Neuronal stem cell (in vitro differentiated cells): ENCODE results near the gene OSBPL10.
"Not testable (repeated sequence)": the region's sequence is repeated elsewhere in the genome, so short reads cannot be mapped to it uniquely, and the experiment has no call there.

Experiments used
- DNase-seq: peaks from one replicate; pipeline ENCODE4 v3.0.0-alpha.2; 2013; ENCODE audit warnings: low spot score
- H2AFZ ChIP-seq: one replicate; pipeline ENCODE4 v1.6.1; 2013; ENCODE audit warnings: mild to moderate bottlenecking, low read length, inconsistent platforms
- H2AK5ac ChIP-seq: 2 replicates; pipeline ENCODE4 v1.6.1; 2013; ENCODE audit warnings: low read depth, mild to moderate bottlenecking, inconsistent platforms, low read length, moderate library complexity, mixed read lengths
- H2BK120ac ChIP-seq: 2 replicates; pipeline ENCODE4 v1.6.1; 2013; ENCODE audit warnings: low read depth, mild to moderate bottlenecking, inconsistent platforms, low read length, moderate library complexity, mixed read lengths
- H2BK12ac ChIP-seq: one replicate; pipeline ENCODE4 v1.6.1; 2013; ENCODE audit warnings: low read length, inconsistent platforms
- H2BK15ac ChIP-seq: 2 replicates; pipeline ENCODE4 v1.6.1; 2013; ENCODE audit warnings: mild to moderate bottlenecking, low read length, inconsistent platforms, mixed read lengths
- H2BK5ac ChIP-seq: one replicate; pipeline ENCODE4 v1.6.1; 2013; ENCODE audit warnings: inconsistent platforms, mild to moderate bottlenecking, low read length, moderate library complexity
- H3K14ac ChIP-seq: one replicate; pipeline ENCODE4 v1.6.1; 2013; ENCODE audit warnings: low read length, inconsistent platforms
- H3K18ac ChIP-seq: 2 replicates; pipeline ENCODE4 v1.6.1; 2013; ENCODE audit warnings: low read length, inconsistent platforms
- H3K23ac ChIP-seq: 2 replicates; pipeline ENCODE4 v1.6.1; 2013; ENCODE audit warnings: low read depth, mild to moderate bottlenecking, mixed read lengths, low read length, inconsistent platforms; ENCODE audit not compliant: poor library complexity
- H3K27ac ChIP-seq: replicated peaks from 3 replicates; pipeline ENCODE4 v1.5.1; 2013; ENCODE audit warnings: low read length, inconsistent platforms
- H3K27me3 ChIP-seq, 3 experiments: 2 replicates each; pipeline ENCODE4 v1.6.1; 2013; ENCODE audit warnings: low read length in 3 of 3, mild to moderate bottlenecking in 2 of 3, inconsistent platforms in 1 of 3, low read depth in 1 of 3, mixed read lengths in 1 of 3, moderate library complexity in 1 of 3; ENCODE audit not compliant: control insufficient read depth in 3 of 3, insufficient read depth in 3 of 3
- H3K36me3 ChIP-seq, 2 donors: replicated peaks in 1 of 2; 2 replicates each; pipeline ENCODE4 v1.6.1; 2013; ENCODE audit warnings: low read length in 2 of 2; ENCODE audit not compliant: control insufficient read depth in 2 of 2, insufficient read depth in 2 of 2
- H3K4ac ChIP-seq: 2 replicates; pipeline ENCODE4 v1.6.1; 2013; ENCODE audit warnings: inconsistent platforms, mild to moderate bottlenecking, low read length, moderate library complexity
- H3K4me1 ChIP-seq, 2 donors: 1 replicate in 1 of 2; 2 replicates in 1 of 2; pipeline ENCODE4 v1.6.1; 2013; ENCODE audit warnings: low read length in 2 of 2, low read depth in 1 of 2; ENCODE audit not compliant: control insufficient read depth in 2 of 2, insufficient read depth in 1 of 2
- H3K4me2 ChIP-seq: one replicate; pipeline ENCODE4 v1.6.1; 2013; ENCODE audit warnings: mild to moderate bottlenecking, low read length, inconsistent platforms; ENCODE audit not compliant: insufficient read depth, poor library complexity, severe bottlenecking
- H3K4me3 ChIP-seq, 2 donors: 2 replicates each; pipeline ENCODE4 v1.5.1; 2013; ENCODE audit warnings: low read length in 2 of 2, mild to moderate bottlenecking in 2 of 2, inconsistent platforms in 1 of 2, moderate library complexity in 1 of 2
- H3K79me1 ChIP-seq: one replicate; pipeline ENCODE4 v1.6.1; 2013; ENCODE audit warnings: low read depth, mild to moderate bottlenecking, inconsistent platforms, low read length, moderate library complexity
- H3K9ac ChIP-seq: one replicate; pipeline ENCODE4 v1.6.1; 2013; ENCODE audit warnings: mild to moderate bottlenecking, low read depth, low read length, inconsistent platforms; ENCODE audit not compliant: poor library complexity
- H3K9me3 ChIP-seq, 2 donors: replicated peaks in 1 of 2; 2 replicates each; pipeline versions ENCODE3 to v1.6.1; 2013; ENCODE audit warnings: low read length in 2 of 2, mild to moderate bottlenecking in 2 of 2, inconsistent platforms in 1 of 2, low read depth in 1 of 2, mixed read lengths in 1 of 2, moderate library complexity in 1 of 2; ENCODE audit not compliant: control insufficient read depth in 2 of 2, insufficient read depth in 1 of 2
- H4K8ac ChIP-seq: one replicate; pipeline ENCODE4 v1.6.1; 2013; ENCODE audit warnings: low read depth, mild to moderate bottlenecking, inconsistent platforms, low read length, moderate library complexity
- H4K91ac ChIP-seq: one replicate; pipeline ENCODE4 v1.6.1; 2013; ENCODE audit warnings: low read length, low read depth, mild to moderate bottlenecking, inconsistent platforms; ENCODE audit not compliant: poor library complexity
- WGBS, 2 donors: extraction: QIAGEN DNeasy Blood & Tissue Kit; methylation state at CpG; one replicate each; pipeline ENCODE4 v1.1.7; 2013; ENCODE audit warnings: missing lambda C conversion rate in 2 of 2, mixed read lengths in 1 of 2; ENCODE audit not compliant: insufficient read length in 2 of 2, insufficient replicate concordance in 1 of 2; ENCODE audit errors: extremely low coverage in 2 of 2; 5-methylcytosine and 5-hydroxymethylcytosine counted together

Gene OSBPL10

GRCh38 chr3:31992995-31993394 lies 11.9 kb upstream of the OSBPL10 start:
- not testable (repeated sequence) for H4K8ac ChIP-seq, H3K18ac ChIP-seq, H3K27me3 ChIP-seq, H2AFZ ChIP-seq, H3K9ac ChIP-seq, H4K91ac ChIP-seq, DNase-seq, H2BK120ac ChIP-seq, H2BK5ac ChIP-seq, H3K4me3 ChIP-seq, H3K9me3 ChIP-seq, H3K27ac ChIP-seq, H3K4me2 ChIP-seq, H3K79me1 ChIP-seq, H3K23ac ChIP-seq, H3K4me1 ChIP-seq, H2BK12ac ChIP-seq, H3K14ac ChIP-seq, H3K4ac ChIP-seq, H3K36me3 ChIP-seq, H2AK5ac ChIP-seq, H2BK15ac ChIP-seq
- WGBS, 2 donors: no CpG with 5 or more reads among the region's 6 CpGs

- Histone ChIP-seq H3K9me3 (peaks cover 6 to 7% of the 10 kb centered on the region in 2 donors), H3K4me1 (no peaks in the 10 kb centered on the region), H2AK5ac (no peak overlapping the region), H2BK12ac (no peak overlapping the region), H4K8ac (no peak overlapping the region), H3K14ac (no peak overlapping the region), H3K23ac (no peak overlapping the region), H3K4me3 (no peak overlapping the region), H3K27me3 (peaks cover 0 to 4% (median 0%) of the 10 kb centered on the region in 3 experiments), H3K4me2 (no peak overlapping the region), H2BK120ac (no peak overlapping the region), H3K27ac (no peak overlapping the region), H3K9ac (no peak overlapping the region), H3K4ac (no peak overlapping the region), H2BK5ac (no peak overlapping the region), H2BK15ac (no peak overlapping the region), H2AFZ (no peak overlapping the region), H3K18ac (no peak overlapping the region), H3K36me3 (no peaks in the 10 kb centered on the region), H4K91ac (no peak overlapping the region), H3K79me1 (no peaks in the 10 kb centered on the region)
- WGBS, 2 donors: no CpG with 5 or more reads among the region's 1 CpG
- DNase-seq: no peak
Measured at GRCh38 chr3:31988271-31988670, 7.2 kb upstream of the OSBPL10 start.

- H3K27me3 ChIP-seq: peaks cover 0 to 27% (median 8%) of the 10 kb centered on the region in 3 experiments
- H2BK12ac ChIP-seq: no peak overlapping the region
- H3K4me2 ChIP-seq: no peak overlapping the region
- peaks cover 4 to 5% of the 10 kb centered on the region in 2 donors for H3K9me3 ChIP-seq
- no peak overlapping the region for H2BK120ac ChIP-seq
- no peak overlapping the region for H3K18ac ChIP-seq
- H3K23ac ChIP-seq: no peak overlapping the region
- DNase-seq: no peak
- no peak overlapping the region for H4K8ac ChIP-seq
- H2AK5ac ChIP-seq: no peak overlapping the region
- no peak overlapping the region for H3K9ac ChIP-seq
- no peak overlapping the region for H3K4ac ChIP-seq
- no peak overlapping the region for H2BK15ac ChIP-seq
- WGBS, 2 donors: no CpG with 5 or more reads among the region's 2 CpGs
- H3K36me3 ChIP-seq: no peaks in the 10 kb centered on the region
- no peak overlapping the region for H4K91ac ChIP-seq
- peaks cover 0 to 4% of the 10 kb centered on the region in 2 donors for H3K4me1 ChIP-seq
- H3K79me1 ChIP-seq: no peaks in the 10 kb centered on the region
- no peak overlapping the region for H3K4me3 ChIP-seq
- no peak overlapping the region for H2BK5ac ChIP-seq
- no peak overlapping the region for H3K27ac ChIP-seq
- H3K14ac ChIP-seq: no peak overlapping the region
- no peak overlapping the region for H2AFZ ChIP-seq
Measured at GRCh38 chr3:31985831-31986230, 4.8 kb upstream of the OSBPL10 start.

GRCh38 chr3:31984321-31984720 lies 3.3 kb upstream of the OSBPL10 start:
- 100% methylated on average over 1 of the region's 4 CpGs; no CpG with 5 or more reads in 1 of the 2 donors for WGBS, 2 donors
- H4K91ac ChIP-seq: no peak overlapping the region

More at GRCh38 chr3:31984321-31984720, 3.3 kb upstream of the OSBPL10 start:
- Histone ChIP-seq H2BK120ac (no peak overlapping the region), H3K4me2 (no peak overlapping the region), H3K18ac (no peak overlapping the region), H2BK15ac (no peak overlapping the region), H4K8ac (no peak overlapping the region), H3K9me3 (peaks cover 2 to 3% of the 10 kb centered on the region in 2 donors), H2AFZ (no peak overlapping the region), H2AK5ac (no peak overlapping the region), H3K4me1 (peaks cover 0 to 11% of the 10 kb centered on the region in 2 donors), H3K23ac (no peak overlapping the region), H3K36me3 (no peaks in the 10 kb centered on the region), H3K79me1 (no peaks in the 10 kb centered on the region), H3K14ac (no peak overlapping the region), H3K4ac (no peak overlapping the region), H3K27me3 (peaks cover 0 to 40% (median 8%) of the 10 kb centered on the region in 3 experiments), H3K4me3 (no peak overlapping the region), H2BK5ac (no peak overlapping the region), H3K27ac (no peak overlapping the region), H3K9ac (no peak overlapping the region), H2BK12ac (no peak overlapping the region)
- DNase-seq: no peak
